GM12878 (cell line): ENCODE measurements around the gene ALKBH8.

ENCODE experiments used
- CEBPB ChIP-seq, 2 experiments: fragments of 150-350 bp in 1 of 2; IDR thresholded peaks; 2 replicates each; pipeline ENCODE4 v1.6.1; 2012 to 2014; ENCODE audit warnings: low read depth in 2 of 2, low read length in 2 of 2, borderline replicate concordance in 1 of 2, inconsistent platforms in 1 of 2
- CTCF ChIP-seq, 3 experiments: IDR thresholded peaks in 2 of 3; conservative IDR thresholded peaks in 1 of 3; 2 replicates each; pipeline ENCODE4 v1.5.1; 2011; ENCODE audit warnings: low read depth in 3 of 3, low read length in 3 of 3, mild to moderate bottlenecking in 3 of 3, control low read depth in 2 of 3, moderate library complexity in 2 of 3, inconsistent platforms in 1 of 3, mixed read lengths in 1 of 3; ENCODE audit not compliant: control insufficient read depth in 2 of 3, insufficient read depth in 1 of 3; ENCODE audit errors: extremely low read depth in 1 of 3
- EP300 ChIP-seq, 2 experiments: fragments of 150-350 bp in 1 of 2; IDR thresholded peaks; 2 replicates each; pipeline ENCODE4 v1.6.1; 2011 to 2012; ENCODE audit warnings: low read depth in 2 of 2, low read length in 2 of 2, borderline replicate concordance in 1 of 2, improper control_type of control experiment in 1 of 2, inconsistent platforms in 1 of 2; ENCODE audit not compliant: control insufficient read depth in 1 of 2
- ESRRA ChIP-seq: IDR thresholded peaks from 2 replicates; pipeline ENCODE4 v1.6.1; 2012; ENCODE audit warnings: mild to moderate bottlenecking, low read length, improper control_type of control experiment
- EZH2 ChIP-seq: IDR thresholded peaks from 2 replicates; pipeline ENCODE4 v1.6.1; 2012; ENCODE audit warnings: low read depth, mild to moderate bottlenecking, control low read depth, inconsistent platforms, low read length, borderline replicate concordance; ENCODE audit not compliant: control insufficient read depth
- GABPA ChIP-seq: IDR thresholded peaks from 2 replicates; pipeline ENCODE4 v1.6.1; 2014; ENCODE audit warnings: antibody characterized with exemption, low read depth, mild to moderate bottlenecking, inconsistent platforms
- MAX ChIP-seq: IDR thresholded peaks from 2 replicates; pipeline ENCODE4 v1.6.1; 2012; ENCODE audit warnings: low read depth, low read length, improper control_type of control experiment
- POLR2A ChIP-seq: IDR thresholded peaks from 2 replicates; pipeline ENCODE4 v1.6.1; 2011; ENCODE audit warnings: low read depth, mild to moderate bottlenecking, low read length
- POLR2AphosphoS5 ChIP-seq: IDR thresholded peaks from 2 replicates; pipeline ENCODE4 v1.6.1; 2011; ENCODE audit warnings: mild to moderate bottlenecking, low read length, inconsistent platforms
- RCOR1 ChIP-seq: conservative IDR thresholded peaks from 2 replicates; pipeline ENCODE4 v1.6.1; 2012; ENCODE audit warnings: low read depth, low read length, improper control_type of control experiment
- RFX5 ChIP-seq: IDR thresholded peaks from 2 replicates; pipeline ENCODE4 v1.6.1; 2011; ENCODE audit warnings: low read depth, low read length, improper control_type of control experiment
- RUNX3 ChIP-seq: IDR thresholded peaks from 2 replicates; pipeline ENCODE4 v1.6.1; 2012; ENCODE audit warnings: low read length, inconsistent platforms
- ZNF217 ChIP-seq: fragments of 450-650 bp; IDR thresholded peaks from 2 replicates; pipeline ENCODE4 v1.6.1; 2017; ENCODE audit warnings: antibody characterized with exemption, mild to moderate bottlenecking

GRCh38 chr11:107573438-107573837, 7.9 kb upstream of the ALKBH8 start:
- TF ChIP-seq CTCF (IDR thresholded peaks at IDR 0.05 in 2 of 3, conservative IDR thresholded peaks at IDR 0.05 in 1 of 3; ENCODE audit: control insufficient read depth in 2 of 3, extremely low read depth in 1 of 3, insufficient read depth in 1 of 3, low read depth in 3 of 3, low read length in 3 of 3) (no peak), EP300 (IDR thresholded peaks at IDR 0.05; ENCODE audit: borderline replicate concordance in 1 of 2, control insufficient read depth in 1 of 2, low read depth in 2 of 2, low read length in 2 of 2) (no peak), MAX (no peak), ESRRA (no peak), POLR2A (no peak), RFX5 (no peak), RUNX3 (no peak), GABPA (no peak), RCOR1 (no peak), ZNF217 (no peak), CEBPB (IDR thresholded peaks at IDR 0.05; ENCODE audit: borderline replicate concordance in 1 of 2, low read depth in 2 of 2, low read length in 2 of 2) (no peak), EZH2 (no peak), POLR2AphosphoS5 (no peak)
